GM18858 (cell line): Measurements from ENCODE around the gene RNF34.
A peak's percentile ranks its signal among the peaks of the same experiment; 100 is the strongest.

Source experiments
- ATAC-seq: cut with Tn5 transposase; IDR thresholded peaks from one replicate; pipeline ENCODE4 v1.9.1; 2021; ENCODE audit not compliant: unreplicated experiment

Gene RNF34

GRCh38 chr12:121465921-121466793 is 66.2 kb downstream of the RNF34 start:
- no peak for ATAC-seq

GRCh38 chr12:121466794-121467637 is 67.1 kb downstream of the RNF34 start:
- ATAC-seq, result peak; percentile 90

- ATAC-seq, result no peak
These were observed 68.0 kb downstream of the RNF34 start for GRCh38 chr12:121467638-121468498.

- ATAC-seq, result no peak
These were observed 68.5 kb downstream of the RNF34 start for GRCh38 chr12:121468499-121468801.

GRCh38 chr12:121470751-121471150 is 70.8 kb downstream of the RNF34 start:
- no peak for ATAC-seq

- ATAC-seq, result no peak
These were observed 72.4 kb downstream of the RNF34 start for GRCh38 chr12:121472150-121472905.
